Stimulated activated CD8-positive, alpha-beta memory T cell treated with anti-CD3 and anti-CD28 coated beads, Interleukin-4, amount 100 ng/mL, for 4 hours (primary cell): ENCODE results near the gene PCCA.
"Not testable (repeated sequence)": the region's sequence is repeated elsewhere in the genome, so short reads cannot be mapped to it uniquely, and the experiment has no call there.

Experiments
- DNase-seq, 2 donors: peaks; one replicate each; pipeline ENCODE4 v3.0.0-alpha.2; 2020; ENCODE audit warnings: low read depth in 2 of 2, low spot score in 1 of 2

Gene PCCA

GRCh38 chr13:100184095-100184494 is 95.2 kb downstream of the PCCA start:
- DNase-seq: no peak

- DNase-seq: no peak
Observed at GRCh38 chr13:100195568-100195967, 106.7 kb downstream of the PCCA start.

- no peak for DNase-seq
Observed at GRCh38 chr13:100196375-100196774, 107.5 kb downstream of the PCCA start.

GRCh38 chr13:100197116-100197515 is 108.2 kb downstream of the PCCA start:
- DNase-seq: no peak

- no peak for DNase-seq
Observed at GRCh38 chr13:100197591-100198365, 108.9 kb downstream of the PCCA start.

GRCh38 chr13:100203696-100204367 is 114.9 kb downstream of the PCCA start:
- DNase-seq: no peak

- no peak for DNase-seq
Observed at GRCh38 chr13:100208002-100208401, 119.1 kb downstream of the PCCA start.

GRCh38 chr13:100208626-100209025 is 119.7 kb downstream of the PCCA start:
- no peak for DNase-seq

- no peak for DNase-seq
Observed at GRCh38 chr13:100209857-100210825, 121.2 kb downstream of the PCCA start.

GRCh38 chr13:100211016-100211710 is 122.3 kb downstream of the PCCA start:
- no peak for DNase-seq

- DNase-seq: no peak
Observed at GRCh38 chr13:100212904-100213553, 124.1 kb downstream of the PCCA start.

- no peak for DNase-seq
Observed at GRCh38 chr13:100213576-100213975, 124.7 kb downstream of the PCCA start.

- DNase-seq: no peak
Observed at GRCh38 chr13:100214886-100215285, 126.0 kb downstream of the PCCA start.

GRCh38 chr13:100221166-100221565 is 132.3 kb downstream of the PCCA start:
- no peak for DNase-seq

GRCh38 chr13:100223966-100224530 is 135.2 kb downstream of the PCCA start:
- DNase-seq: not testable (repeated sequence)

- DNase-seq: no peak
Observed at GRCh38 chr13:100229603-100230002, 140.7 kb downstream of the PCCA start.

- DNase-seq: no peak
Observed at GRCh38 chr13:100230769-100231149, 141.9 kb downstream of the PCCA start.

- DNase-seq: no peak
Observed at GRCh38 chr13:100231176-100231575, 142.3 kb downstream of the PCCA start.

GRCh38 chr13:100234006-100234405 is 145.1 kb downstream of the PCCA start:
- DNase-seq: no peak

GRCh38 chr13:100234524-100235136 is 145.7 kb downstream of the PCCA start:
- DNase-seq: no peak
